CD4-positive, alpha-beta T cell (primary cell): ENCODE results near the gene MYH15. TPM values are rescaled to one million over a fixed set of nuclear protein-coding genes. Genes with fewer than 3 reads are reported as not detected.

Experiments used
- ATAC-seq: fragments of 200-7000 bp; cut with Tn5 transposase; one replicate; pipeline ENCODE4 v1.10.0; 2022; ENCODE audit warnings: mild to moderate bottlenecking; ENCODE audit not compliant: poor library complexity
- CTCF ChIA-PET: fragments of 350-600 bp; sonication (Branson Sonifier 250); formaldehyde crosslinking; loops from one replicate; lab custom pipeline; 2021; ENCODE audit warnings: antibody characterized with exemption, inconsistent platforms; lab: Charles Lee
- POLR2A ChIA-PET: fragments of 350-600 bp; sonication (Branson Sonifier 250); formaldehyde crosslinking; loops from one replicate; lab custom pipeline; 2021; ENCODE audit warnings: antibody characterized with exemption, inconsistent platforms; lab: Charles Lee
- DNase-seq, 14 experiments: peaks; one replicate each; pipeline ENCODE4 v3.0.0-alpha.2; 2013 to 2020; ENCODE audit warnings: mixed read lengths in 2 of 14
- H3K27ac ChIP-seq, 2 donors: one replicate each; pipeline versions ENCODE4 v1.5.1 to v1.7.0; 2013; ENCODE audit warnings: low read length in 2 of 2, low read depth in 1 of 2, mild to moderate bottlenecking in 1 of 2
- H3K27me3 ChIP-seq, 2 experiments: 1 replicate in 1 of 2; 2 replicates in 1 of 2; pipeline versions ENCODE4 v1.6.1 to v1.7.0; 2013; ENCODE audit warnings: low read length in 2 of 2, control low read depth in 1 of 2, mild to moderate bottlenecking in 1 of 2, moderate library complexity in 1 of 2; ENCODE audit not compliant: insufficient read depth in 2 of 2, control insufficient read depth in 1 of 2
- H3K36me3 ChIP-seq: one replicate; pipeline ENCODE4 v1.6.1; 2013; ENCODE audit warnings: low read length, control low read depth; ENCODE audit not compliant: insufficient read depth
- H3K4me1 ChIP-seq: one replicate; pipeline ENCODE4 v1.6.1; 2013; ENCODE audit warnings: low read length, control low read depth; ENCODE audit not compliant: insufficient read depth
- H3K4me3 ChIP-seq: one replicate; pipeline ENCODE4 v1.5.1; 2013; ENCODE audit warnings: mild to moderate bottlenecking, low read length, moderate library complexity
- H3K9me3 ChIP-seq, 2 experiments: 1 replicate in 1 of 2; 2 replicates in 1 of 2; pipeline versions ENCODE4 v1.6.1 to v1.7.0; 2013; ENCODE audit warnings: low read length in 2 of 2, mild to moderate bottlenecking in 2 of 2, control low read depth in 1 of 2, moderate library complexity in 1 of 2; ENCODE audit not compliant: control insufficient read depth in 1 of 2, insufficient read depth in 1 of 2
- H3K27ac Mint-ChIP-seq: one replicate; pipeline ENCODE4 v1.8.0; 2020; ENCODE audit warnings: mixed read lengths
- H3K27me3 Mint-ChIP-seq: one replicate; pipeline ENCODE4 v1.8.0; 2021; ENCODE audit warnings: mixed read lengths
- H3K36me3 Mint-ChIP-seq: one replicate; pipeline ENCODE4 v1.8.0; 2021; ENCODE audit warnings: low read depth, mixed read lengths
- H3K4me1 Mint-ChIP-seq: one replicate; pipeline ENCODE4 v1.8.0; 2021; ENCODE audit warnings: low read depth, mixed read lengths
- H3K4me3 Mint-ChIP-seq: one replicate; pipeline ENCODE4 v1.8.0; 2020; ENCODE audit warnings: mild to moderate bottlenecking, mixed read lengths
- H3K9me3 Mint-ChIP-seq: one replicate; pipeline ENCODE4 v1.8.0; 2020; ENCODE audit warnings: mixed read lengths
- CTCF ChIP-seq: fragments of 200-600 bp; IDR thresholded peaks from one replicate; pipeline ENCODE4 v1.8.0; 2022; ENCODE audit warnings: antibody characterized with exemption, mild to moderate bottlenecking
- intact Hi-C, 2 experiments: fragments of 100-400 bp; cut with DNase I in 1 of 2; cut with micrococcal nuclease in 1 of 2; formaldehyde crosslinking; loops; one replicate each; pipeline versions ENCODE4 v1.15.1 to v1.9.0; 2023 to 2025; cut with DNase I, micrococcal nuclease
- polyA plus RNA-seq, 2 donors: library from polyadenylated mRNA; unstranded; fragments of 120-200 nt; gene quantifications; one replicate each; pipeline ENCODE4 v1.2.1, GENCODE V29; 2013
- total RNA-seq, 174 experiments: library from RNA in 2 of 174; stranded (reverse) in 2 of 174; gene quantifications; one replicate each; pipeline ENCODE4 v1.2.3 and lab custom pipeline; 2021 to 2026

Gene MYH15
- total RNA-seq, result under 1 TPM; 0.05 to 0.08 TPM
- 0.03 TPM for polyA plus RNA-seq (2013, experiment 1 of 2)
- 0.04 TPM for polyA plus RNA-seq (2013, experiment 2 of 2)
- total RNA-seq (lab: John Stamatoyannopoulos, UW), result 0 to 1.1 (median 0.21) reads per million in 172 experiments

GRCh38 chr3:108510496-108510895 lies at the start of gene MYH15:
TSS of gene MYH15 (minus strand) at chr3:108510596. CDS start at chr3:108510530, 66 bp downstream.
- Mint-ChIP-seq H3K36me3 (no peaks in the 10 kb centered on the region), H3K27ac (no peak within 1 kb of the TSS), H3K9me3 (no peaks in the 10 kb centered on the region), H3K4me1 (no peaks in the 10 kb centered on the region), H3K27me3 (no peaks in the 10 kb centered on the region), H3K4me3 (no peak within 1 kb of the TSS)
- Histone ChIP-seq H3K36me3 (no peaks in the 10 kb centered on the region), H3K4me1 (no peaks in the 10 kb centered on the region), H3K4me3 (no peak within 1 kb of the TSS), H3K9me3 (no peaks in the 10 kb centered on the region), H3K27ac (no peak within 1 kb of the TSS), H3K27me3 (no peaks in the 10 kb centered on the region)
- intact Hi-C loops, result no loop called here
- ChIA-PET CTCF (no interaction called here), POLR2A (no interaction called here)
- no peak for TF ChIP-seq CTCF
- DNase-seq (no peak), ATAC-seq (no peak)

DNA sequence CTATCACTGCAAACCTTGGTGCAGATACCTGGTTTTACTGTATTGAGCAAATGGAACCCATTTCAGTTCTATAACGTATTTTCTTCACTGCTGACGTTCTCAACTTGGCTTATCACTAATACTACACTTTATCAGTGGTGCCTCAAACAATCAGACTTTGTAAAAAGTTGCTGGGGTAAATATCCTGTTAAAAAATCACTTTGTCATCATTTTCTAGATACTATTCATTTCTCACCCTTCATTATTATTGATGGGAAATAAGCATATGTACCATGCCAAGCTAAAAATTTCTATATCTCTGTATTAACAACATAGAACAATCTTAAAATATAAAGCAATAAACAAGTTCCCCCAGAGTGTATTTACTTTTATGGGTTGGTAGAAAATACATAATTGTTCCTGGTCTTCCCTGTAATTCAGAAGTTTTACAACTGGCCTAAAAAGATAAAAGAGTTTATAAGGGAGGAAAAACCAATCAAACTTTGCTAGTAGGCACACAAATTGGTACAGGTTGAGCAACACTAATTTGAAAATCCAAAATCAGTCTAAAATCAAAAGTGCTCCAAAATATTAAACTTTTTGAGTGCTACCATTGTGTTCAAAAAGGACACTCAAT lies 45.7 kb upstream of the MYH15 start:
- Histone ChIP-seq H3K9me3 (no peaks in the 10 kb centered on the region), H3K4me3 (no peak overlapping the region), H3K36me3 (no peaks in the 10 kb centered on the region), H3K4me1 (no peaks in the 10 kb centered on the region), H3K27me3 (no peaks in the 10 kb centered on the region), H3K27ac (no peak overlapping the region)
- CTCF ChIA-PET, result interaction anchor here (1.0 kb wide), 1 partner anchor 359 kb away, joined by 4 read pairs; no protein-coding TSS in a partner anchor
- H3K27me3 Mint-ChIP-seq, result no peaks in the 10 kb centered on the region
- no peak overlapping the region for H3K4me3 Mint-ChIP-seq
- no peaks in the 10 kb centered on the region for H3K4me1 Mint-ChIP-seq
- no peak for ATAC-seq
- intact Hi-C loops, result loop anchor here (10.0 kb wide), 2 partner anchors 621 to 881 kb away; no protein-coding TSS in a partner anchor
- H3K9me3 Mint-ChIP-seq, result no peaks in the 10 kb centered on the region
- DNase-seq, result no peak
- H3K36me3 Mint-ChIP-seq, result peaks cover 5% of the 10 kb centered on the region
- POLR2A ChIA-PET, result no interaction called here
- H3K27ac Mint-ChIP-seq, result no peak overlapping the region
- TF ChIP-seq CTCF, result no peak

DNA sequence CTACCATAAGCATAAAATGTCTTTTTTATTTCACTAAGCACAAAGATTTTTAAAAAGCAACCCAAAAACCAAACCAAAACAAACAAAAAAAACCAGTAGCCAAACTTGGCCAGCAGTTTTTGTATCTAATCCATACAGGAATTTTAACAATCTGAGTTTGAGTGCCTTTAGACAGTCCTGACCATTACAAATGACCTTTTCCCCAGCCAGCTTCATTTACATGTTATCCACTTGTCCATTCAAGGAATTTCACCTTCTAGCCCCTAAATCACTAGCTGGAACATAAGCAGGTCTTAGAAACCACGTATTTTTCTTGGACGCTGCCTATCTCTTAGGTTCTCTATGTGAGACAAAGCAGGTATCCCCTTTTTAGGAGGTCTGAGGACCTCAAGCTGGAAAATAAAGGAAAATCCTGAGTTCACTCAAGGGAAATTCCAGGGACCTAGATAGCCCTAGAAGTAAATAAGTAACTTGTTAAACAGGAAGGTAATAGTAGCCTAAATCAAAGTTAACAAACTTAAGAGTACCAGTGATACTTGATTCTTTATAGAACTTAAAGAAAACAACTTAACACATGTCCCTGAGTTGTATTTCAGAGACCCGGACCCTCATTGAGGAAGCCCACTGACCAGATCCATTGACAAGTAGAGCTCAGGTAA lies 44.6 kb upstream of the MYH15 start:
- H3K27me3 ChIP-seq, result no peaks in the 10 kb centered on the region
- H3K36me3 ChIP-seq, result no peaks in the 10 kb centered on the region
- ATAC-seq (no peak), DNase-seq (no peak)
- no peak overlapping the region for H3K27ac ChIP-seq
- H3K9me3 Mint-ChIP-seq, result no peaks in the 10 kb centered on the region
- intact Hi-C loops, result loop anchor here (5.0 to 10.0 kb wide), 4 partner anchors 362 to 1318 kb away; no protein-coding TSS in a partner anchor
- H3K27ac Mint-ChIP-seq, result no peak overlapping the region
- H3K4me1 ChIP-seq, result no peaks in the 10 kb centered on the region
- H3K36me3 Mint-ChIP-seq, result peaks cover 5% of the 10 kb centered on the region
- no peak for TF ChIP-seq CTCF
- no peaks in the 10 kb centered on the region for H3K27me3 Mint-ChIP-seq
- H3K4me3 Mint-ChIP-seq, result no peak overlapping the region
- ChIA-PET POLR2A (no interaction called here), CTCF (interaction anchor here (1.0 kb wide), 1 partner anchor 360 kb away, joined by 4 read pairs; no protein-coding TSS in a partner anchor)
- H3K4me3 ChIP-seq, result no peak overlapping the region
- no peaks in the 10 kb centered on the region for H3K4me1 Mint-ChIP-seq
- no peaks in the 10 kb centered on the region for H3K9me3 ChIP-seq
